ENCODE measurements around the gene ME3.
"Not testable (repeated sequence)": the region's sequence is repeated elsewhere in the genome, so short reads cannot be mapped to it uniquely, and the experiment has no call there.

The ME3 gene

DNA sequence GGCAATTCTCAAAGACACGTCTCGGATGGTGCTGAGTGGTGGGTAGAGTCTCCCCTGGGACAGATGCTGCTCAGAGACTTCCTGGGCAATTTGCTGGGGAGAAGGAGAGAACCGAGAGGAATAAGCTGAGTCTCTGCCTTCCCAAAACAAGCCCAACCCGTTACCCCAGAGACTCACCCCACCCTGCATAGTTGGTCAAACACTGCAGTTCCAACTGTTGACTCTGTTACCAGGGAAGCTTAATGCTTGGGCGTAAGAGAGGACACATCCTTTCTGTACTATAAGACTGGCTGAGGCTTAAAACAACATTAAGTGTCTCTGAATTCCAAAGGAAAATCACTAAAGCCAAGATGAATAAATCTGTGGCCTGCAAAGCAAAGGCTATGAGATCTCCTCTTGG lies 229.6 kb downstream of the ME3 start:
- no peak for DNase-seq (ENCODE audit: extremely low read depth, insufficient read length)
- Histone ChIP-seq H3K36me3 (ENCODE audit: control insufficient read depth, insufficient read depth, low read length) (no peaks in the 10 kb centered on the region), H3K4me3 (replicated peaks; ENCODE audit: low read depth, low read length) (no peak overlapping the region), H3K27me3 (replicated peaks; ENCODE audit: control insufficient read depth, insufficient read depth, low read length) (no peaks in the 10 kb centered on the region)
- TF ChIP-seq, protein P1, sequence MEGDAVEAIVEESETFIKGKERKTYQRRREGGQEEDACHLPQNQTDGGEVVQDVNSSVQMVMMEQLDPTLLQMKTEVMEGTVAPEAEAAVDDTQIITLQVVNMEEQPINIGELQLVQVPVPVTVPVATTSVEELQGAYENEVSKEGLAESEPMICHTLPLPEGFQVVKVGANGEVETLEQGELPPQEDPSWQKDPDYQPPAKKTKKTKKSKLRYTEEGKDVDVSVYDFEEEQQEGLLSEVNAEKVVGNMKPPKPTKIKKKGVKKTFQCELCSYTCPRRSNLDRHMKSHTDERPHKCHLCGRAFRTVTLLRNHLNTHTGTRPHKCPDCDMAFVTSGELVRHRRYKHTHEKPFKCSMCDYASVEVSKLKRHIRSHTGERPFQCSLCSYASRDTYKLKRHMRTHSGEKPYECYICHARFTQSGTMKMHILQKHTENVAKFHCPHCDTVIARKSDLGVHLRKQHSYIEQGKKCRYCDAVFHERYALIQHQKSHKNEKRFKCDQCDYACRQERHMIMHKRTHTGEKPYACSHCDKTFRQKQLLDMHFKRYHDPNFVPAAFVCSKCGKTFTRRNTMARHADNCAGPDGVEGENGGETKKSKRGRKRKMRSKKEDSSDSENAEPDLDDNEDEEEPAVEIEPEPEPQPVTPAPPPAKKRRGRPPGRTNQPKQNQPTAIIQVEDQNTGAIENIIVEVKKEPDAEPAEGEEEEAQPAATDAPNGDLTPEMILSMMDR (IDR thresholded peaks at IDR 0.05; ENCODE audit: insufficient read depth, low read length, poor library complexity, severe bottlenecking), result no peak

DNA sequence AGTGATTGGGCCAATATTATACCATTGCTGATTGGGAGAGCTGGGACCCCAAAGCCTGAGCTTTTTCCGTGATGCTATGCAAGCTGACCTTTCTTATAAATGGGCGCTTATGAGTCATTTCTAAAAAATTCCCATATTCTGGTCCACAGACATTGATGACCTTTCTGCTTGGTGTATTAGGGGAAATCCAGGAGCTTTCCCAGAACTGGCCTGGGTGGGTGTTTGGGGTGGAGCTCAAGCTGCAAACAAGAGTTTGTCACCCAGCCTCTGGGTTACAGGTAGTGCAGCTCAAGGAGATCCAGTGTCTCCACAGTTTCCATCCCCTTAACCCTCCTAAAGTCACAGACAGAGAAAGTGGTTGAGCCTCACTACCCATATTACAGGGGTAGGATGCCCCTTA lies 230.0 kb downstream of the ME3 start:
- no peak for DNase-seq (ENCODE audit: extremely low read depth, insufficient read length)
- H3K27me3 ChIP-seq (replicated peaks; ENCODE audit: control insufficient read depth, insufficient read depth, low read length), result no peaks in the 10 kb centered on the region
- H3K36me3 ChIP-seq (ENCODE audit: control insufficient read depth, insufficient read depth, low read length), result no peaks in the 10 kb centered on the region
- TF ChIP-seq, protein P1 (IDR thresholded peaks at IDR 0.05; ENCODE audit: insufficient read depth, low read length, poor library complexity, severe bottlenecking), result no peak
- H3K4me3 ChIP-seq (replicated peaks; ENCODE audit: low read depth, low read length), result no peak overlapping the region

DNA sequence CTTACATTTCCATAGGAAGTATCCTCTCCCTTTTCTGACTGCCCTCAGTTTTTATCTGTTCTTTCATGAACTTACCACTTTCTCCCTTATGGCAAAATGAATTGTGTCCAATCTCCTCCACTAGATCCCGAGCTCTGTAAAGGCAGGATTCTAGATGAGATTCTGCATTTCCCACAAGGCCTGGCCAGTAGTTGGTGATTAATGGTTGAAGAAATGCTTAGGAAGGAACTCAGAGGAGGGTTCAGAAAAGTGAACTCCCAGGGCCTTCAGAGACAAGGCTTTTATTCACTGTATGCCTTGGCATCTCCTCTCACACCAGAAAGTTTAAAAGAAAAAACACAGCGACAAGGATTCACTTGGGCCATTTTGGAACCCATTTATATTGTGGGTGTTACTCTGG lies 231.6 kb downstream of the ME3 start:
- Histone ChIP-seq H3K4me3 (replicated peaks; ENCODE audit: low read depth, low read length) (no peak overlapping the region), H3K27me3 (replicated peaks; ENCODE audit: control insufficient read depth, insufficient read depth, low read length) (no peaks in the 10 kb centered on the region), H3K36me3 (ENCODE audit: control insufficient read depth, insufficient read depth, low read length) (no peaks in the 10 kb centered on the region)
- no peak for DNase-seq (ENCODE audit: extremely low read depth, insufficient read length)
- TF ChIP-seq, protein P1 (IDR thresholded peaks at IDR 0.05; ENCODE audit: insufficient read depth, low read length, poor library complexity, severe bottlenecking), result no peak

DNA sequence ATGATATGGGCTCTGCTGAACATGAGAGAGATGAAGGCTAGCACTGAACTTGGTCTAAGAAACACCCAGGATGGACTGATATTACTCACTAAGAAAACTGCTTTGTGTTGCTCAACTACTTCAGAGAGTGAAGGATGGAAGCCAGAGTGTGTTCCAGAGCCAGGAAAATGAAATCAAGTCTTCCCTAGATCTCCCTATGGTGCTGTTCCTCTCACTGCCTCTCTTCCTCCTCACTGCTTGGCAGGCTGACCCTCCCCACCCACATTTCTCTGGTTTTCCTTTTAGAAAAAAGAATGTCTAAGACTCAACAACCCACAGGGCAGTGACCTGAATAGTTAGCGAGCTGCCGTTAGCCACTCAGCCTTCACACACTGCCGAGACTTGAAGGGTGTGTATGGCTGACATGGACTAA lies 232.1 kb downstream of the ME3 start:
- no peak for DNase-seq (ENCODE audit: extremely low read depth, insufficient read length)
- no peak overlapping the region for H3K4me3 ChIP-seq (replicated peaks; ENCODE audit: low read depth, low read length)
- TF ChIP-seq, protein P1 (IDR thresholded peaks at IDR 0.05; ENCODE audit: insufficient read depth, low read length, poor library complexity, severe bottlenecking), result no peak
- no peaks in the 10 kb centered on the region for H3K36me3 ChIP-seq (ENCODE audit: control insufficient read depth, insufficient read depth, low read length)
- no peaks in the 10 kb centered on the region for H3K27me3 ChIP-seq (replicated peaks; ENCODE audit: control insufficient read depth, insufficient read depth, low read length)

DNA sequence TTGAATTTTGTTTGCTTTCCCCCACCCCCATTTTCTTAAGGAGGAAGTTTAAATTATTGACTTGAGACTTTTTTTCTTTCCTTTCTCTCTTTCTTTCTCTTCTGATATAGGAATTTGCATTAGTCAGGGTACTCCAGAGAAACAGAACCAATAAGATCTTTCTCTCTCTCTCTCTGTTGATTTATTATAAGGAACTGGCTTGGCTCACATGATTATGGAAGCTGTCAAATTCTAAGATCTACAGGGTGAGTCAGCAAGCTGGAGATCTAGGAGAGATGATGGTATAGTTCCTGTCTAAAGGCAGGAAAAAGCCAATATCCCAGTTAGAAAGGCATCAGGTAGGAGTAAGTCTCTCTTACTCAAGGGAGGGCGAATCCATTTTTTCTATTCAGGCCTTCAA lies 233.7 kb downstream of the ME3 start:
- no peak for DNase-seq (ENCODE audit: extremely low read depth, insufficient read length)
- Histone ChIP-seq H3K27me3 (replicated peaks; ENCODE audit: control insufficient read depth, insufficient read depth, low read length) (no peaks in the 10 kb centered on the region), H3K4me3 (replicated peaks; ENCODE audit: low read depth, low read length) (no peak overlapping the region), H3K36me3 (ENCODE audit: control insufficient read depth, insufficient read depth, low read length) (no peaks in the 10 kb centered on the region)
- TF ChIP-seq, protein P1 (IDR thresholded peaks at IDR 0.05; ENCODE audit: insufficient read depth, low read length, poor library complexity, severe bottlenecking), result no peak

DNA sequence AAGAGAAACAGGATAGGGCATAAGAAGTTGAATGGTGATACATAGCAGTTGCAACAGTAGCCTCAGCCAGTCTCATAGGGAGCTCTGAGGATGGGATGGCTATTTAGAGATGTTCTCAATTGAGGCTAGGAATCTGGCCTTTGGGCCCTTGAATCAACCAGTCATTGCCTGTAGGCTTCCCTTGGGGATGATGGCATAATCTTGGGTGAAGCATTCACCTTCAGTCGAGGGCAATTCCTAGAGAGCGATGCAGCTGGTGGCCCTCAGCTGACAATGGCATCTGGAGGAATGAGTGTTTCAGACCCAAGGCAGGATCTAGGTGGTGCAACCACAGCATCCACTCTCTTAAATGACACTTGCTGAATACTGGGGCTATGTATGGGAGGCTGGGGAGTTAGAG lies 236.7 kb downstream of the ME3 start:
- Histone ChIP-seq H3K4me3 (replicated peaks; ENCODE audit: low read depth, low read length) (no peak overlapping the region), H3K27me3 (replicated peaks; ENCODE audit: control insufficient read depth, insufficient read depth, low read length) (no peaks in the 10 kb centered on the region), H3K36me3 (ENCODE audit: control insufficient read depth, insufficient read depth, low read length) (no peaks in the 10 kb centered on the region)
- TF ChIP-seq, protein P1 (IDR thresholded peaks at IDR 0.05; ENCODE audit: insufficient read depth, low read length, poor library complexity, severe bottlenecking), result no peak
- DNase-seq (ENCODE audit: extremely low read depth, insufficient read length), result no peak

DNA sequence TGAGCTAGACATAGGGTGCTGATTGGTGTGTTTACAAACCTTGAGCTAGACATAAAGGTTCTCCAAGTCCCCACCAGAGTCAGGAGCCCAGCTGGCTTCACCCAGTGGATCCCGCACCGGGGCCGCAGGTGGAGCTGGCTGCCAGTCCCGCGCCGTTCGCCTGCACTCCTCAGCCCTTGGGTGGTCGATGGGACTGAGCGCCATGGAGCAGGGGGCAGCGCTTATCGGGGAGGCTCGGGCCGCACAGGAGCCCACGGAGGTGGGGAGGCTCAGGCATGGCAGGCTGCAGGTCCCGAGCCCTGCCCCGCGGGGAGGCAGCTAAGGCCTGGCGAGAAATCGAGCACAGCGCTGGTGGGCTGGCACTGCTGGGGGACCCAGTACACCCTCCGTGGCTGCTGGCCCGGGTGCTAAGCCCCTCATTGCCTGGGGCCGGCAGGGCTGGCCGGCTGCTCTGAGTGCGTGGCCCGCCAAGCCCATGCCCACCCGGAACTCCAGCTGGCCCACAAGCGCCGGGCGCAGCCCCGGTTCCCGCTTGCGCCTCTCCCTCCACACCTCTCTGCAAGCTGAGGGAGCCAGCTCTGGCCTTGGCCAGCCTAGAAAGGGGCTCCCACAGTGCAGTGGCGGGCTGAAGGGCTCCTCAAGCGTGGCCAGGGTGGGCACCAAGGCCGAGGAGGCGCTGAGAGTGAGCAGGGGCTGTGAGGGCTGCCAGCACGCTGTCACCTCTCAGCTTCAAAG lies 238.9 kb downstream of the ME3 start:
- not testable (repeated sequence) for H3K36me3 ChIP-seq (ENCODE audit: control insufficient read depth, insufficient read depth, low read length); DNase-seq (ENCODE audit: extremely low read depth, insufficient read length); H3K27me3 ChIP-seq (replicated peaks; ENCODE audit: control insufficient read depth, insufficient read depth, low read length); H3K4me3 ChIP-seq (replicated peaks; ENCODE audit: low read depth, low read length)

Data from GM06990 (cell line).